ENCODE measurements around the gene PNPLA7. TPM values are rescaled to one million over a fixed set of nuclear protein-coding genes. Genes with fewer than 3 reads are reported as not detected.
"Not testable (repeated sequence)": the region's sequence is repeated elsewhere in the genome, so short reads cannot be mapped to it uniquely, and the experiment has no call there.

The PNPLA7 gene
- total RNA-seq, 1 experiment from 2014 or later: 0.10 TPM

DNA sequence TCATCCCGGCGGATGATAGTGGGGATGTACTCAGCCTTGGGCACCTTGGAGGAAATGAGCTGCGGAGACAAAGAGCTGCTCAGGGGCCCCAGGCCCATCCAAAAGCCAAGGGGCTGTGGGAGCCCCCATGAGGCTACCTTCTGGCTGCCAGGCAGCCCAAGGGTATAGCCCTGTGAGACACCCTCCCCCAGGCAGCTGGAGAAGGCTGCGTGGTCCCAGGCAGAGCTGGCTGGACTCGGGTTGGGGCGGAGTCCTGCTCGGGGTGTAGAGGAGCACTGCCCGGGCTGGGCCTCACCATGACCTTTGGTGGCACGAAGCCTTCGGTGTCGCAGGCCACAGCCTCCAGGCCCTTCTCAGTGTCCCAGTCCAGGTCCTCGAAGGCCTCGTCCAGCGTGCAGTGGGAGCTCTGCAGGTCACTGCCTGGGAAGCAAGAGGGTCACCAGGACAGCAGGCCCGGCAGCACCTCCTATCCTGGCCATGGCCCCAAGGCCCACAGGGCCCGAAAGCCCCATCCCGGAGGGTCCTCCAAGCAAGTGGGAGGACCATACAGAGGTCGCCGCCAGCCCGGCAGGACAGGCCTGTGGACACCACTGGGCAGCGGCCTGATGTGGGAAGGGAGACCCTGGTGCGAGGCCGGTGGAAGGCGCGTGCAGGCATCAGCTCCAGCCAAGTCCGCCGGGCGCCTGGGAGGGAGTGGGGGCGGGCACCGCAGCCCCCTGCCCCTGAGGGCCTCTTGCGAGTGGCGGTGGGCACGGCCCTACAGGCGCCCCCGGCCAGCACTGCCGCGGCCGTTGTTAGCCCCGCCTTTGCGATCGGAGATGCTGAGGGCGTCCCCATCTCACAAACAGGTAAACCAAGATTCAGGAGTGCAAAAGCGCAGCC is 97.2 kb downstream of the PNPLA7 start:
- no peak for DNase-seq (ENCODE audit: extremely low read depth, low read depth)

DNA sequence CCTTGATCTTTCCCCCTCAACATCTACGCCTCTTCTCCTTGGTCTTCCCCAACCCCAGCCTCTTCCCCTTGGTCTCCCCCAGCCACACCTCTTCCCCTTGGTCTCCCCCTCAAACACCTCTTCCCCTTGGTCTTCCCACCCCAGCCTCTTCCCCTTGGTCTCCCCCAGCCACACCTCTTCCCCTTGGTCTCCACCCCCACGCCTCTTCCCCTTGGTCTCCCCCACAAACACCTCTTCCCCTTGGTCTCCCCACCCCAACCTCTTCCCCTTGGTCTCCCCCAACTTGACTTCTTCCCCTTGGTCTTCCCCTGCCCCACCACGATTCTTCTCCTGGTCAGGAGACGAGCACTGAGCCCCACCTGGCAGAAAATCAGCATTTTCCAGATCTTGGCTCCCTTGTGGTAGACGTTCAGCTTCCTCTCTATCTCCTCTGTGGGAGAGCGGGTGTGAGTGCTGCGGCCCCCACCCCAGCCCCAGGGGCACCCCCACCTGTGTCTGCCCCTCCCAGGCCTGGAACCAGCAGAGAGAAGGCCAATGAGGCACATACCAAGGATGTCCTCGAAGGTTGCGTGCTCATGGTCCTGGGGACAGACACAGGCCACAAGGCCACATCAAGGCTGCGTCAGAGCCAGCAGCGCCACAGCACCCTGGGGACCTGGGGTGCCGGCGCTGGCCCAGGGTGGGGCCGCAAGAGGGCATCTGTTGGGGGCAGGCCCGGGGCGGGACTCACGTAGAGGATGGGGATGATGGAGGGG is 98.0 kb downstream of the PNPLA7 start:
- no peak for DNase-seq (ENCODE audit: extremely low read depth, low read depth)

DNA sequence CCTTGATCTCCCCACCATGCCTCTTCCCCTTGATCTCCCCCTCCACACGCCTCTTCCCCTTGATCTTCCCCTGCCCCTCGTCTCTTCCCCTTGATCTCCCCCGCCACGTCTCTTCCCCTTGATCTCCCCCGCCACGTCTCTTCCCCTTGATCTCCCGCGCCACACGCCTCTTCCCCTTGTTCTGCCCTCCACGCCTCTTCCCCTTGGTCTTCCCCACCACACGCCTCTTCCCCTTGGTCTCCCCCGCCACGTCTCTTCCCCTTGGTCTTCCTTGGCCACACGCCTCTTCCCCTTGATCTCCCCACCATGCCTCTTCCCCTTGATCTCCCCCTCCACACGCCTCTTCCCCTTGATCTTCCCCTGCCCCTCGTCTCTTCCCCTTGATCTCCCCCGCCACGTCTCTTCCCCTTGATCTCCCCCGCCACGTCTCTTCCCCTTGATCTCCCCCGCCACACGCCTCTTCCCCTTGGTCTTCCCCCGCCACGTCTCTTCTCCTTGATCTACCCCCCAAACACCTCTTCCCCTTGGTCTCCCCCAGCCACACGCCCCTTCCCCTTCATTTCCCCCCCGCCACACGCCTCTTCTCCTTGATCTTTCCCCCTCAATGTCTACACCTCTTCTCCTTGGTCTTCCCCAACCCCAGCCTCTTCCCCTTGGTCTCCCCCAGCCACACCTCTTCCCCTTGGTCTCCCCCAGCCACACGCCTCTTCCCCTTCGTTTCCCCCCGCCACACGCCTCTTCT is 98.8 kb downstream of the PNPLA7 start:
- DNase-seq (ENCODE audit: extremely low read depth, low read depth): not testable (repeated sequence)

DNA sequence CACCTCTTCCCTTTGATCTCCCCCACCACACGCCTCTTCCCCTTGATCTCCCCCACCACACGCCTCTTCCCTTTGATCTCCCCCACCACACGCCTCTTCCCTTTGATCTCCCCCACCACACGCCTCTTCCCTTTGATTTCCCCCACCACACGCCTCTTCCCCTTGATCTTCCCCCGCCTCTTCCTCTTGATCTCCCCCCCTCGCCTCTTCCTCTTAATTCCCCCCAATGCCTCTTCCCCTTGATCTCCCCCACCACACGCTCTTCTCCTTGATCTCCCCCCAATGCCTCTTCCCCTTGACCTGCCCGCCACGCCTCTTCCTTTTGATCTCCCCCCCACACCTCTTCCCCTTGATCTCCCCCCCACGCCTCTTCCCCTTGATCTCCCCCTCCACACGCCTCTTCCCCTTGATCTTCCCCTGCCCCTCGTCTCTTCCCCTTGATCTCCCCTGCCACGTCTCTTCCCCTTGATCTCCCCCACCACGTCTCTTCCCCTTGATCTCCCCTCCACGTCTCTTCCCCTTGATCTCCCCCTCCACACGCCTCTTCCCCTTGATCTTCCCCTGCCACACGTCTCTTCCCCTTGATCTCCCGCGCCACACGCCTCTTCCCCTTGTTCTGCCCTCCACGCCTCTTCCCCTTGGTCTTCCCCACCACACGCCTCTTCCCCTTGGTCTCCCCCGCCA is 99.5 kb downstream of the PNPLA7 start:
- DNase-seq (ENCODE audit: extremely low read depth, low read depth): not testable (repeated sequence)

DNA sequence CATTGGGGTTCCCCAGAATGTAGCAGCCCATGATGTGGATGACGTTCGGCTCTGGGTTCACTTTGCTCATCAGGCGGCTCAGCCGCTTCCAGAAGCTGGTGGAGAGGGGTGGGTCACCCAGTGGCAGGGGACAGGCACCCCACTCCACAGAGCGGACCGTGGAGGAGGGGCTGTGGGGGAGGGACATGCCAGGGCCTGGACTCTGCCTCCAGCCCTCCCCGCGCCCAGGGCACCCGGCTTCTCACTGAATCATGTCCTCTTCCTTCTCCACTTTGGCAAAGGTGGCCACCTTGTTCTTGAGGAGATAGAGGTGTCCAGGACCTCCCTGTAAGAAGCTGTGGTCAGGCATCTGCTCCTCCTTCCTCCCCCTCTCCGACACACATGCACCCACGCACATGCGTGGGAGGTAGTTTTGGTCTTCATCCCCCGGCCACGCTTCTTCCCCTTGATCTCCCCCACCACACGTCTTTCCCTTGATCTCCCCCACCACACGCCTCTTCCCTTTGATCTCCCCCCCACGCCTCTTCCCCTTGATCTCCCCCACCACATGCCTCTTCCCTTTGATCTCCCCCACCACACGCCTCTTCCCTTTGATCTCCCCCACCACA is 100.2 kb downstream of the PNPLA7 start:
- DNase-seq (ENCODE audit: extremely low read depth, low read depth): no peak

DNA sequence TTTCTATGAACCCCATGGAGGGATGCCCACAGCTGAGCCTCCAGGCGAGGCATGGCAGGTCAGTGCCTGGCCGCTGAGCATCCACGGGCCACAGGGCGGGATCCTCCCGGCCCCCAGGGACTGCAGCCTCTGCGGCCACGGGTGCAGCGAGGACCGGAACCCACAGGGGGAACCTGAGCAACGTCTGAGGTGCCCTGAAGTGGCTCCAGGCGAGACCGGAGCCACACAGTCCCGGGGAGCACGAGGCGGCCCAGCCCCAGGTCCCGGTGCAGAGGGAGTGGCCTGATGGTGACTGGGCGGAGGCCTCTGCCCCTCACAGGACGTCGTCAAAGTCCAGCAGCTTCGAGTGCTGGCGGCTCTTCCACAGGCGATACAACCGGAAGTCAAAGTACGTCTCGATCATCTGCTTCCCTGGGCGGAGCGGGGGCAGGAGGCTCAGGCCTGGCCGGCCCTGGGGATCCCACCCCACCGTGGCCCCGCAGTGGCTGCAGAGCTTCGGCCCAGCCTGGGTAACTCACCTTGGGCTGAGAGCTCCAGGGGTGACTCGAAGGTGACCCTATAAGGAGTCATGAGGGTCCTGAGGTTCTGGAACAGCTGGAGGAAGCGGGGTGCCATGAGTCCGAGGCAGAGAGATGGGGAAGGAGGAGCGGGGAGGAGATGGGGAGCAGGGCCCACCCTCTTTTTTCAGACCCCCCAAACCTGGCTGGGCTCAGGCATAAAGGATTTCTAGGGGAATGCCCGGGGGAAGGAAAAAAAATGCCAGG is 100.9 kb downstream of the PNPLA7 start:
- DNase-seq (ENCODE audit: extremely low read depth, low read depth): no peak

DNA sequence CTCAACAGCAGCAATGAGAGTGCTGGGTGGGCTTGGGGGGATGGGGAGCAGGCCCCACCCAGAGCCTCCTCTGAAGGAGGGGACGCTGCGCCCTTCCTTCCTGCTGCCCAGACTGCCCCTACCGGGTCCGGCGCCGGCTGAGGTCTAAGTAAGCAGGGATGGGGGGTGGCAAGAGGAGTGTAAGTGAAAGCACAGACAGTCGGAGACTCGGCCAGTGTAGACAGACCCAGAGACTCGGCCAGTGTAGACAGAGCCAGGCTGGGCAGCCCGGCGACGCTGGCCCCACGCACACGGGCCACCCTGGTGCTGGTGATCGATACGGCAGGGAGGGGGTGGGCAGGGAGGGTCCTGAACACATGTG is 101.6 kb downstream of the PNPLA7 start:
- no peak for DNase-seq (ENCODE audit: extremely low read depth, low read depth)

DNA sequence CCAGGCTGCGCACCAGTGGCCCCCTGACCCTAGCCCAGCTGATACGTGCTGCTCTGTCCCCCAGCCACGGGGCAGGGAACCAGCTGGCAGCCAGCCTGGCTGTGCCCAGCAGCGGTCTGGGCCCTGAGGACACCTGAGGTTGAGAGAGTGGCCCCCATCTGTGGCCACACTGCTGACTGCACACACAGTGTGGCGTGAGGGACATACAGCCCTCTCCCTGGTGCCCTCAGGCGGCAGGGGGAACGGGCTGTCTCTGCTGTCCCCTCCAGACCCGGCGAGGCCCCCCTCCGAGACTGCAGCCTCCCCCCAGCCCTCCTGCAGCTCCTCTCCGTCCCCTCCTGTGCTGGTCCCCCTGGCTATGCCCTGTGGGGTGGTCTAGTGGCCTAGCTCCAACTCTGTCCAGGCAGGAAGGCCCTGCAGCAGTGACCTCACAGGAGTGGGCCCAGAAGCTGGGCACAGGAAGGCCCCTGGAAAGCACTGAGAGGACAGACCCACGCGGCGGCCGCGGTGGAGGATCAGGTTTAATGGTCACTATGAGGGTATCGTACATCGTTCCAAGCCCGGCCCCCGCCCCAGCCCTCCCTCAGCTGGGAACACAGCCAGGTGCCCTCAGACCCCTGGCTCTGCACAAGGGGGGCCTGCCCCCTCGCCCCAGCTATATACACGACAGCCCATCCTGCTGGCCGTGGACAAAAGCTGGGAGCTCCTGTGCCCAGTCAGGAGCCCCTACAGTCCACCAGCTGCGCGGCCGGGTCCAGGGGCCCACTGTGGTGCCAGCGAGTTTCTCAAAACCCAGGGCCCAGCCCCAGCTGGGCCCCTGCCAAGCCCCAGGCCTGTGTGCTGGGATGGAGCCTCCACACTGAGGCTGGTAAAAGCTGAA is 102.2 kb downstream of the PNPLA7 start:
- DNase-seq (ENCODE audit: extremely low read depth, low read depth): no peak

DNA sequence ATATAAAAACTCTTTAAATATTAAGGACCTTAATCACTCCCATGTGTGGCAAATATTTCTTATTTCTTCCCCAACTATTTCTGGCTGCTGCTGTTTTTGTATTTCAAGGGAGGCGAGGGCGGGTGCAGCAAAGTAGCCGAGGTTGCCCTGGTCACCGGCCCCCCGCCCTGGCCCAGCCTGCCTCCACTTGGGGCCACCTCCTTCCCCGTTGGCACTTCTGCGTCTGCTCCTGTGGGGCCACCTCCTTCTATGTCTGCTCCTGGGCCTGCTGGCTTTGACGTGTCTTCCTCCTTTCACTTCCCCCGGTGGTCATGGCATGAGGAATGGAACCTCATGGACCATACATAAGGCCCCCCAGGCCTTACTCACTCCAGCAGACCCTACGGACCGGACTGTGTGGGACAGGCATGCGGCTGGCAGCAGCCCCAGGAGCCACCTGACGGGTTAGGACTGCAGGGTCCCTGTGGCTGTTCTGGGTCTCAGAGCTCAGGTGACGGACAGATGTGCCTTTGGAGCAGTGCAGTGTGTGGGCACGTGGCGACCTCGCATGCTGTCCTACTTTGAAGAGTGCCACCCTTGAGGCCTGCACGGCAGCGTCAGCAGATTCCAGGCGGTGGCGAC is 103.2 kb downstream of the PNPLA7 start:
- DNase-seq (ENCODE audit: extremely low read depth, low read depth): no peak

DNA sequence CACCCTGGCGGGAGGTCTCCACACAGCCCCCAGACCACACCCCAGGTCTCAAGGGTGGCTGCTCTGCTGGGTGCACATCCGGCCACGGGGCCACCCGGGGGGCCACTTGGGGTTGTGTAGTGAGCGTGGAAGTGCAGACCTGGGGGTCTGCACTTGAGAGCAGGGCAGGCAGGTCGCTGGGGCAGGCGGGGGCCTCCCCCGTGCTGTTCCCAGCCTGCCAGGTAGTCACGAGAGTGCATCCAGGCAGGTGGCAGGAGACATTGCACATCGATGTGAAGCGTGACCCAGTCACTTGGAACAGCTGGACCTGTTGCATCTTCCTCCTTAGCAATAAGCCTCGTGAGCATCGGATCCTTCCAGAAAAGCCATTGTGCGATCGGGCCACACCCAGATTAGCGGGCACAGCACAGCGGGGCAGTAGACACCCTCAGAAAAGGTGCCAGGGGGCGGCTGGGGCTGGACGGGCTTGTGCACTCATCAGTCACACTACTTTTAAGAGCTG is 104.2 kb downstream of the PNPLA7 start:
- no peak for DNase-seq (ENCODE audit: extremely low read depth, low read depth)

DNA sequence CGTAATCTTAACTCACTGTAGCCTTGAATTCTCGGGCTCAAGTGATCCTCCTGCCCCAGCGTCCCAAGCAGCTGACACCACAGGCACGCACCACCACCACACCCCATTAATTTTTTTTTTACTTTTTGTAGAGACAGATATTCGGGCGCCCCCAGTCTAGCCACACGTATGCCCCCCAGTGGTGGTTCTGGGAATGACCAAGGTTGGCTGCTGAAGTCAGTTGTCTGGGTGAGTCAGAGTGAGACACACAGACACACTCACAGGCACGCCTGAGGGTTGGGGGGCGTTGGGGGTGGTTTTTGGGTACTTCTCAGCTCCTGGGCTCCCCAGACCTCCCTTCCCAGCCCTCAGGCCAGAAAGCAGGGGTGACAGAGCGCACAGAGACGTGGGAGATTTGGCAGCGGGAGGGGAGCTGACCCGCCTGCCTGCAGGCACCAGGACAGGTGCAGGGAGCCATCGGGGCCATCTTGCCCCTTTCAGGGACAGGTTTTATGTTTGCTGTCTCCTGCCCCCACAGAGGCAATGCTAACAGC is 104.9 kb downstream of the PNPLA7 start:
- DNase-seq (ENCODE audit: extremely low read depth, low read depth): peak; percentile 81

DNA sequence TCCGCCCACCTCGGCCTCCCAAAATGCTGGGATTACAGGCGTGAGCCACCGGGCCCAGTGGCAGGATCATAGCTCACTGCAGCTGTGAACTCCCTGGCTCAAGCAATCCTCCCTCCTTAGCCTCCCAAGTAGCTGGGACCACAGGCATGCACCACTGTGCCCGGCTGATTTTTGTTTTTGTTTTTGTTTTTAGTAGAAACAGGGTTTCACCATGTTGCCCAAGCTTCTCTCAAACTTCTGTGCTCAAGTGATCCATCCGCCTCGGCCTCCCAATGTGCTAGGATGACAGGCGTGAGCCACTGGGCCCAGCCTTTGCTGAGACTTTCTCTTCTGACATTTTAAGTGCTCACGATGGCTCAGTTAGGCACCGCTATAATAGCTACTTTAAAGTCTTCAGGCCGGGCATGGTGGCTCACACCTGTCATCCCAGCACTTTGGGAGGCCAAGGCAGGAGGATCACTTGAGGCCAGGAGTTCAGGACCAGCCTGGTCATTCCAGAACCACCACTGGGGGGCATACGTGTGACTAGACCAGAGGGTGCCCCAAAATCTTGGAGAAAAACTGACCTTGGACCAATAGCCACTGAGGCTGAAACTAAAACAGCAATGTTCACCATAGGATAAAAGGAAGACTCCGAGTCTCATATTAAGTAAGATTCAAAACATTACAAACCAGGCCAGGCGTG is 106.0 kb downstream of the PNPLA7 start:
- no peak for DNase-seq (ENCODE audit: extremely low read depth, low read depth)

DNA sequence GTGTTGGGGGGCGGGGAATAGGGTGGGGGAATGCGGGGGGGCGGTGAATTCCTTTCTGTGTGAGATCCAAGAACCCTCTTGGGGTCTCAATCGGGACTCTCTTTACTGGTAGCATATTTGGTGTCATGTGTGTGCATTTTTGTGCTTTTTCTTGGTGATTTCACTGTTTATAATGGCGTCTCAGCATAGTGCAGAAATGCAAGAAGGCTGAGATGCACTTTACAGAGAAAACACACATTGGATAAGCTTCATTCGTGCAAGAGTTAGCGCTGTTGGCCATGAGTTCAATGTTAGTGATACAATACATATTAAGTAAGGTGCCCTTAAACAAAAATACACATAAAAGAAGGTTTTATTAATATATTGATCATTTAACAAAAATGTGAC is 108.3 kb downstream of the PNPLA7 start:
- no peak for DNase-seq (ENCODE audit: extremely low read depth, low read depth)

DNA sequence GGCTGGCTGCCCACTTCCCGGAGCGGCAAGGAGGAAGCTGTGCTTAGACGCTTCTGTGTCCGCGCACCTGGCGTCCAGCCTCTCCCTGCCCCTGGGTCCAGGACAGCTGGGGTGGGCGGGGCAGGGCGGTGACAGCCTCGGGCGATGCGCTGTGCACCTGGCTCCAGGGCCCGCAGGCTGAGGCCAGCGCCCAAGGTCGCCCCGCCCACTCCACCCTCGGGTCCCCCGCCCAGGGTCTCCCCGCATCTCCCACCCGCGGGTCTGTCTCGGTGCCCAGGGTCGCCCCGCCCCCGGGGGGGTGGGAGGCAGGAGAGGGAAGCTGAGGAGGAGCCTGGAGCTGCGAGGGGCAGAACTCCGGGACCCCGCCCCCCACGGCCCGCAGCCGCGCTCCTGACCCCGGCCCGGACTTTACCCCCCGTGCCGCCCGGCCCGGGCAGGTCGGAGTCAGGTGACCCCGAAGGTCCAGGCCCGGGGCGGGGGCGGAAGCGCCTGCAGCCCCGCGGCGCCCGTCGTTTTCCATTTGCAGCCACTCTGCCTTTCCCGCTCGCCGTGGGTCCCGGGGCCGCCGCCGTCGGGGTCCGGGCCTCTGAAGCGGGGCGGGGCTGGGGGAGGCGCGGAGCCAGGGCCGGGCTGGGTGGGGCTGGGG is 108.8 kb downstream of the PNPLA7 start, which contains the start of gene ENTPD8:
Gene ENTPD8, minus strand, starts transcription at position 69 of the 646 bp plus-strand sequence. CDS start 3,072 bp downstream, outside the sequence.
- no peak for DNase-seq (ENCODE audit: extremely low read depth, low read depth)

DNA sequence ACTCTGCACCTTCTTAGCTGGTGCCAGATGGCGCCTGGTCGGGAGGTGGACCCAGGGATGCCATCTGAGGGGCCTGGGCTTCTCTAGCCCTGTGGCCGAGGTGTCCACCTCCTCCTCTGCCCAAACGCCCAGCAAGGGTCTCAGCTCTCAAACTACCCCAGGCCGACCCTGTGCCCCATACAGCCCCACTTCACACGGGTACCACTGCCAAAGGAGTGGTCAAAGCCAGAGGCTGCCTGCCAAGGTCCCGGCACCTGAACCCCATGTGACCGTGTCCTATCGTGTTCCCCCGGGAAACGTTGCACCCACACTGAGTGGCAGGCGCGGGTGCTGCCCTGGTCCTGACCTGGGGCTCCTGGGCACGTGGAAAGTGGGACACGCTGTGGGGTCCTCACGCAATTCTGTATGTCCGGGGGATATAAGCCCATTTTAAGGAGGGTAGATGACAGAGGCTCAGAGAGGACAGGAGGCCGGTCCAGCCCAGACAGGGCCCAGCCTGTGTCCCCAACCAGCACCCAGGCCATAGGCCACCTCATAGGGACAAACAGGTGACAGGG is 111.0 kb downstream of the PNPLA7 start:
- DNase-seq (ENCODE audit: extremely low read depth, low read depth): no peak

DNA sequence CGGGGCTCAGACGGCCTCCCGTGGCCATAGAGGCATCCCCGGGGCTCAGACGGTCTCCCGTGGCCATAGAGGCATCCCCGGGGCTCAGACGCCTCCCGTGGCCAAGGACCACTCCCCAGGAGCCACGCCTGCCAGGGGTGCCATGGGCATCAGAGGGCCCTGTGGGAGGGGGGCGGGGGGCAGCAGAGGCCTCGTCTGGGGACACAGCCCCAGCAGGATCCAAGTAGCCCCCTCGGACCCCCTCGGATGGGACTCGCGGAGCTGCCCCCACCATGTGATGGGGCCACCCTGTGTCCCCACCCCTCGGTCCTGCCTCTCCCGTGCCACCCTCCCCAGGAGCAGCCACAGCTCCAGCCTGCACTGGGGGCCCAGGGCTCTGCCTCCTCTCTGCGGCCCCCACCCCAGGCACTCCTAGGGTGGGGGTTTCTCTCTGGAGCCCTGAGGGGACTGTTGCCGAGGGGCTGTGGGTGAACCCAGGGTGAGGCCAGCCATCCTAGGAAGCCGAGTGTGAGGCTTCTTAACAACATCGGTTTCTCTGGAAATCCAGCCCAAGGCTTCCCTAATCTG is 111.5 kb downstream of the PNPLA7 start:
- no peak for DNase-seq (ENCODE audit: extremely low read depth, low read depth)
